Peyer's patch (tissue), 4 donors: Measurements from ENCODE around the gene INF2. TPM values are rescaled to one million over a fixed set of nuclear protein-coding genes. Genes with fewer than 3 reads are reported as not detected.
A peak's percentile ranks its signal among the peaks of the same experiment; 100 is the strongest.

ENCODE experiments used
- DNase-seq, 3 donors: peaks; one replicate each; pipeline ENCODE4 v3.0.0-alpha.2; 2017 to 2019
- H3K27ac ChIP-seq, 4 donors: fragments of 200-600 bp; sonication (generic); one replicate each; pipeline ENCODE4 v1.5.1; 2016 to 2019
- H3K27me3 ChIP-seq, 2 donors: fragments of 200-600 bp; sonication (generic); one replicate each; pipeline ENCODE4 v1.5.1; 2019
- H3K36me3 ChIP-seq, 3 donors: fragments of 200-600 bp; sonication (generic); one replicate each; pipeline ENCODE4 v1.5.1; 2016 to 2019
- H3K4me1 ChIP-seq, 4 donors: fragments of 200-600 bp; sonication (generic); one replicate each; pipeline ENCODE4 v1.5.1; 2016 to 2019
- H3K4me3 ChIP-seq, 4 donors: fragments of 200-600 bp; sonication (generic); 1 replicate in 3 of 4; 2 replicates in 1 of 4; pipeline ENCODE4 v1.5.1; 2016 to 2019; ENCODE audit warnings: mild to moderate bottlenecking in 1 of 4
- H3K9me3 ChIP-seq, 4 donors: fragments of 200-600 bp; sonication (generic); one replicate each; pipeline ENCODE4 v1.5.1; 2016 to 2019; ENCODE audit warnings: mild to moderate bottlenecking in 1 of 4
- POLR2A ChIP-seq, 2 donors: fragments of 450-650 bp; IDR thresholded peaks; one replicate each; pipeline ENCODE4 v1.5.1; 2017; ENCODE audit warnings: antibody characterized with exemption in 2 of 2, mild to moderate bottlenecking in 2 of 2, moderate library complexity in 2 of 2
- total RNA-seq, 4 donors: library from RNA; depleted of rRNA; stranded (reverse); fragments of >200 nt; gene quantifications; one replicate each; pipeline ENCODE4 v1.1.0, GENCODE V29; 2016
- TF ChIP-seq, protein P1 (sequence below), 6 experiments: fragments of 450-650 bp in 4 of 6; fragments of 200-600 bp in 2 of 6; sonication (generic) in 1 of 6; IDR thresholded peaks; one replicate each; pipeline ENCODE4 v1.5.1; 2017 to 2019; ENCODE audit warnings: antibody characterized with exemption in 6 of 6, mild to moderate bottlenecking in 3 of 6, moderate library complexity in 1 of 6

Gene INF2
- total RNA-seq, 4 donors from 2014 or later = 137 to 287 (median 203) TPM

DNA sequence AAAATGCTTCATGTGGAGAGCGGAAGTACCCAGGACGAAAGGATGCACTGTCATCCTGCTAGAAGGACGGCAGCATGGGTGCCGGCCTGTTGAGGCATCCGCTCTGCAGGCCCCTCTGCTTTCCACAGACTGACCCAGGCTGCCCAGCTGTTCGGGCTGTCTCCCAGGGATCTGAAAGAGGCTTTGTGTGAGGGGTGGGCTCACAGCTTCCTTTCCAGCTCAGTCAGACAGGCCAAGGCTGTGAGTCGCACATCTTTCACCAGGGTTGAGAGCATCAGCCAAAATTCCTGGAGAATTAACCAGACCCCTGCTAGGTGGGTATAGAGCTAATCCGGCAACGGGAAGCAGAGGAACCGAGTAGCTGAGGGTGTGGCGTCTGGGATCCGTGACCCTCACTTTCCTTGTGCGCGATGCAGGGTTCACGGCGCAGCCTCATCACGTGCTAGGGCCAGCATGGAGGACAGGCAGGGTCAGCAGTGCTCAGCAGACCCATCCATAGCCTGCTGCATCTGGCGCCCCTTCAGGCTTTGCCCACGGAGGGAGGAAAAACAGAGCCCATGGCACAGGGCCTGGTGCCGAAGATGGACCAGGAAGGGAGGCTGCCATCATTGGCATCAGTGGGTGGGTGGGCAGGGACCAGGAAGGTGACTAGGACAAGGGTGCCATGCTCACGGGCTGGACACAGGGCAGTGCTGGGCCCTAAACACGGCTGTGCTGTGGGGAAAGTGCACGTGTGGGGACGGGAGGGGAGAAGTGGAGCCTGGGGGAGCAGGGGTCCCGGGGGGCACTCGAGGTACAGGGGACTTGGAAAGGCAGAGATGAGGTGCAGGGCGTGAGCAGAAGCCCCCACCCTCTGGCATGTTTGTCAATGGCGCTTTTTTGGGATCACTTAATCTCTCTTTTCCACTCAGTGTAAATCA lies 54.3 kb downstream of the INF2 start:
- TF ChIP-seq, protein P1, sequence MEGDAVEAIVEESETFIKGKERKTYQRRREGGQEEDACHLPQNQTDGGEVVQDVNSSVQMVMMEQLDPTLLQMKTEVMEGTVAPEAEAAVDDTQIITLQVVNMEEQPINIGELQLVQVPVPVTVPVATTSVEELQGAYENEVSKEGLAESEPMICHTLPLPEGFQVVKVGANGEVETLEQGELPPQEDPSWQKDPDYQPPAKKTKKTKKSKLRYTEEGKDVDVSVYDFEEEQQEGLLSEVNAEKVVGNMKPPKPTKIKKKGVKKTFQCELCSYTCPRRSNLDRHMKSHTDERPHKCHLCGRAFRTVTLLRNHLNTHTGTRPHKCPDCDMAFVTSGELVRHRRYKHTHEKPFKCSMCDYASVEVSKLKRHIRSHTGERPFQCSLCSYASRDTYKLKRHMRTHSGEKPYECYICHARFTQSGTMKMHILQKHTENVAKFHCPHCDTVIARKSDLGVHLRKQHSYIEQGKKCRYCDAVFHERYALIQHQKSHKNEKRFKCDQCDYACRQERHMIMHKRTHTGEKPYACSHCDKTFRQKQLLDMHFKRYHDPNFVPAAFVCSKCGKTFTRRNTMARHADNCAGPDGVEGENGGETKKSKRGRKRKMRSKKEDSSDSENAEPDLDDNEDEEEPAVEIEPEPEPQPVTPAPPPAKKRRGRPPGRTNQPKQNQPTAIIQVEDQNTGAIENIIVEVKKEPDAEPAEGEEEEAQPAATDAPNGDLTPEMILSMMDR (IDR thresholded peaks at IDR 0.05) = no peak
- TF ChIP-seq POLR2A (IDR thresholded peaks at IDR 0.05) = no peak
- Histone ChIP-seq H3K9me3 (no peaks in the 10 kb centered on the region), H3K27me3 (no peaks in the 10 kb centered on the region), H3K4me3 (no peak overlapping the region), H3K36me3 (peaks cover 0 to 3% (median 0%) of the 10 kb centered on the region in 3 donors), H3K27ac (no peak overlapping the region), H3K4me1 (peaks cover 0 to 26% (median 2%) of the 10 kb centered on the region in 4 donors)
- DNase-seq = no peak

DNA sequence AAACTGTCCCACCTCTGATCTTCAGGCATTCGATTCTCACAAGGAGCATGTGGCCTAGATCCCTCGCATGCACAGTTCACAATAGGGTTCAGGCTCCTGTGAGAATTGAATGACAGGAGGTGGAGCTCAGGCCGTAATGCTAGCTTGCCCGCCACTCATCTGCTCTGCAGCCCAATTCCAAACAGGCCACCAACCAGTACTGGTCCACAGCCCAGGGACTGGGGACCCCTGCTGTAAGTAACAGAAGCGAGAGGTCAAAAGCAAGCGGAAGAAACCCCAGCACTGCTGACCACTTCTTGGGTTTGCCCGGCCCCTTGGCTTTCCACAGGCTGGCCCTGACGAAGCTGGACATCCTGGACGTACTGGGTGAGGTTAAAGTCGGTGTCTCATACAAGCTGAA lies 55.1 kb downstream of the INF2 start:
- TF ChIP-seq POLR2A (IDR thresholded peaks at IDR 0.05) = no peak
- TF ChIP-seq, protein P1 (IDR thresholded peaks at IDR 0.05) = no peak
- no peaks in the 10 kb centered on the region for H3K9me3 ChIP-seq
- no peak overlapping the region for H3K4me3 ChIP-seq
- no peak for DNase-seq
- no peak overlapping the region for H3K27ac ChIP-seq
- H3K4me1 ChIP-seq = peaks cover 0 to 34% (median 2%) of the 10 kb centered on the region in 4 donors
- no peaks in the 10 kb centered on the region for H3K27me3 ChIP-seq
- H3K36me3 ChIP-seq = peaks cover 0 to 3% (median 0%) of the 10 kb centered on the region in 3 donors

DNA sequence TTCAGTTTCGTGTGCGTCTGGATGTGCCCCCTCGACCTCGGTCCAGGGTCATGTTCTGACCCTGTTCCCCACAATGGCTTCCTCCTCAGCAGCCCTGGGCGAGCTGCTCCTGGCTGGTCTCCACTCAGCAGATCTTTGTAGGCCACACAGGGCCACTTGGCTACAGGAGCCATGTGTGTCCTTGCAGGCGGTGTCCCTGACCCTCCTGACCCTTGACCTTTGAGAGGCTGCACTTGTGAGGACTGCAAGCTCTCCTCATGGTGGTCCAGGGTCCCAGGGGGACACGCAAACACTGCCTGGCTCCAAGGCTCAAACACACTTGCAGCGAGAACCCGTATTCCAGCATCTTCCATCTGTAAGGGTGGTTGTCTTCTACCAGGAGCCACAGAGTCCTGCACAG lies 56.0 kb downstream of the INF2 start:
- TF ChIP-seq POLR2A (IDR thresholded peaks at IDR 0.05) = no peak
- TF ChIP-seq, protein P1 (IDR thresholded peaks at IDR 0.05) = no peak
- no peak overlapping the region for H3K27ac ChIP-seq
- DNase-seq = no peak

DNA sequence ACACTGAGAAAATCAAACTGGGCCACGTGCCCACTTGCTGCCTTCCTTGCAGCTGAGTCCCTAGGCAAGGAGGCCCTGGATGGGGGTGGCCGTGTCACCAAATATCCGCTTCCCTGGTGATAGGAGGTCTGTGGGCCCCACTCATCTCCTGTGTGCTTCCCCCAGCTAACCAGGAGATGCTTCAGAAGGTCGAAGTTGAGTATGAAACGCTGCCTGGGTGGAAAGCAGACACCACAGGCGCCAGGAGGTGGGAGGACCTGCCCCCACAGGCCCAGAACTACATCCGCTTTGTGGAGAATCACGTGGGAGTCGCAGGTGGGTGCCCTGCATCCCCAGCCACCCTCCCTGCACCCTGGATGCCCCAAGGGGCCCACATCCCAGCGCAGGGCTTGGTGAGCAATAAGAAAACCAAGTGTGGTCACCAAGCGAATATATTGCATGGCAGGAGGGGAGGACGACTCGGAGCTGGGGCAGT lies 56.7 kb downstream of the INF2 start:
- H3K4me3 ChIP-seq = no peak overlapping the region
- DNase-seq = no peak
- H3K9me3 ChIP-seq = no peaks in the 10 kb centered on the region
- H3K27ac ChIP-seq = peak overlapping the region in 3 of 4 donors; percentile 0 to 74 (median 29)
- peaks cover 0 to 42% (median 2%) of the 10 kb centered on the region in 4 donors for H3K4me1 ChIP-seq
- TF ChIP-seq POLR2A (IDR thresholded peaks at IDR 0.05) = no peak
- TF ChIP-seq, protein P1 (IDR thresholded peaks at IDR 0.05) = no peak
- no peaks in the 10 kb centered on the region for H3K27me3 ChIP-seq
- no peaks in the 10 kb centered on the region for H3K36me3 ChIP-seq

More for the DNA sequence above, 56.0 kb downstream of the INF2 start:
- H3K4me3 ChIP-seq = no peak overlapping the region
- H3K4me1 ChIP-seq = peaks cover 0 to 42% (median 2%) of the 10 kb centered on the region in 4 donors
- no peaks in the 10 kb centered on the region for H3K9me3 ChIP-seq
- no peaks in the 10 kb centered on the region for H3K36me3 ChIP-seq
- H3K27me3 ChIP-seq = no peaks in the 10 kb centered on the region

DNA sequence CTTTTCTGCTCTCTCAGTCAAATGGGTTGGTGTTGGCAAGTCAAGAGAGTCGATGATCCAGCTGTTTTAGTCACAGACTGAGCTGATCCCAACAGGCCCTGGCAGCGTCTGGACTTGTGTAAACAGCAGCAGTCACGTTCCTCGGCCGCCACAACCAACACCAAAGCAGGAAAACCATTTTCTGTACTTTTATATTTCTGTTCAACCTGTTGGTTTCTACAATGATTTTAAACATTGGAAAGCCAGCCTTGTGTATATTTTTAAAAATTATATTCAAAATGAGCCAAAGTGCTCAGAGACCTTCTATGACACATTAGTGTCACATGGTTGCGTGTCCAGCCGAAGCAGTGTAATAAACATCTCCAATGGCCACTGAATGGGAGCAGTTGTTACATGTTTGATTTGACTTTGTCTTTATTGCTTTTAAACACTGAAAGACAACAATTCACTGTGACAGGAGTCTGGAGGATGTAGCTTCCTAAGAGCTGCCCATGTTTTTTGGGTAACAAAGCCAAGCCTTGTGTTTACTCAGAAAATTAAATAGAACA lies 57.6 kb downstream of the INF2 start:
- H3K9me3 ChIP-seq = no peaks in the 10 kb centered on the region
- DNase-seq = no peak
- no peak overlapping the region for H3K4me3 ChIP-seq
- H3K4me1 ChIP-seq = peaks cover 0 to 47% (median 6%) of the 10 kb centered on the region in 4 donors
- TF ChIP-seq POLR2A (IDR thresholded peaks at IDR 0.05) = no peak
- TF ChIP-seq, protein P1 (IDR thresholded peaks at IDR 0.05) = no peak
- no peaks in the 10 kb centered on the region for H3K36me3 ChIP-seq
- H3K27me3 ChIP-seq = no peaks in the 10 kb centered on the region
- H3K27ac ChIP-seq = peak overlapping the region in 3 of 4 donors; percentile 11 to 74 (median 62)
